HG03460 (cell line): ENCODE measurements around the gene CT55.
"Not testable (repeated sequence)": the region's sequence is repeated elsewhere in the genome, so short reads cannot be mapped to it uniquely, and the experiment has no call there.

Source experiments
- ATAC-seq: cut with Tn5 transposase; IDR thresholded peaks from one replicate; pipeline ENCODE4 v1.9.1; 2021; ENCODE audit not compliant: unreplicated experiment

Gene CT55

GRCh38 chrX:135170877-135171519, at the start of gene CT55:
CT55 (minus strand) TSS chrX:135171398; CDS start chrX:135171171, 227 bp downstream.
- no peak for ATAC-seq

GRCh38 chrX:135213200-135213844, 42.1 kb upstream of the CT55 start:
- ATAC-seq: no peak

GRCh38 chrX:135206427-135206826, 35.2 kb upstream of the CT55 start:
- not testable (repeated sequence) for ATAC-seq

- ATAC-seq: no peak
Observed at GRCh38 chrX:135200297-135200696, 29.1 kb upstream of the CT55 start.

- ATAC-seq: no peak
Observed at GRCh38 chrX:135194684-135195083, 23.5 kb upstream of the CT55 start.

GRCh38 chrX:135193740-135194139, 22.5 kb upstream of the CT55 start:
- no peak for ATAC-seq

GRCh38 chrX:135191838-135192237, 20.6 kb upstream of the CT55 start:
- ATAC-seq: no peak

- ATAC-seq: peak; percentile 76
Observed at GRCh38 chrX:135185795-135186443, 14.7 kb upstream of the CT55 start.

- no peak for ATAC-seq
Observed at GRCh38 chrX:135178636-135179035, 7.4 kb upstream of the CT55 start.

- ATAC-seq: no peak
Observed at GRCh38 chrX:135170468-135170867, 730 bp downstream of the CT55 start.

- not testable (repeated sequence) for ATAC-seq
Observed at GRCh38 chrX:135169534-135169933, 1.7 kb downstream of the CT55 start.

- ATAC-seq: no peak
Observed at GRCh38 chrX:135168486-135168885, 2.7 kb downstream of the CT55 start.

- not testable (repeated sequence) for ATAC-seq
Observed at GRCh38 chrX:135154688-135155087, 16.5 kb downstream of the CT55 start.

GRCh38 chrX:135126145-135126544, 45.1 kb downstream of the CT55 start:
- not testable (repeated sequence) for ATAC-seq

GRCh38 chrX:135120056-135120576, 51.1 kb downstream of the CT55 start, which contains the start of gene ETDB:
ETDB (minus strand) TSS chrX:135120526; CDS start chrX:135119261, 1,265 bp downstream.
- ATAC-seq: not testable (repeated sequence)

- not testable (repeated sequence) for ATAC-seq
Observed at GRCh38 chrX:135116064-135116463, 55.1 kb downstream of the CT55 start.

- peak; percentile 94 for ATAC-seq
Observed at GRCh38 chrX:135114392-135114791, 56.8 kb downstream of the CT55 start.

- no peak for ATAC-seq
Observed at GRCh38 chrX:135112743-135113142, 58.5 kb downstream of the CT55 start.

- ATAC-seq: no peak
Observed at GRCh38 chrX:135112096-135112729, 59.0 kb downstream of the CT55 start.

GRCh38 chrX:135109554-135109953, 61.6 kb downstream of the CT55 start:
- no peak for ATAC-seq
